ENCODE results near the gene TRABD2A.

DNA sequence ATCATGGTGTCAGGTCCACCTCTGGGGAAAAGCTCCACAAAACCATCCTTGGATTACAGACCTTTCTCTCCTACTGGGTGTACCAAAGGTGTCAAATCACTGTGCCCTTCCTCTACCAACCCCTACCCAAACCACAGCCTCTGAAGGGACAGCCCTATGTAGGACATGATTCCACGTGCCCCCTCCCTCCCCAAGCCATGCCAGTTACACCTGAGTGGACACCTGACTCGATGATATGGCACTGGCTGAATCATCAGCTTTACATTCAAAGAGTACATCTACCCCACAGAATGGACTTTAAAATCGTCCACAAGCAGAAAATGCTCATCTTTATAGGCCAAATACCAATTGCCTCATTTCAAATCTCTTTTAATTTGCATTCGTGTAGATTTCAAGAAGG lies 26.0 kb downstream of the TRABD2A start:
- TF ChIP-seq TAF1 (conservative IDR thresholded peaks at IDR 0.05): no peak
- TF ChIP-seq CTCF (IDR thresholded peaks at IDR 0.05; ENCODE audit: low read depth, low read length, missing input control): no peak
- TF ChIP-seq, protein P1, sequence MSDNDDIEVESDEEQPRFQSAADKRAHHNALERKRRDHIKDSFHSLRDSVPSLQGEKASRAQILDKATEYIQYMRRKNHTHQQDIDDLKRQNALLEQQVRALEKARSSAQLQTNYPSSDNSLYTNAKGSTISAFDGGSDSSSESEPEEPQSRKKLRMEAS (IDR thresholded peaks at IDR 0.05): no peak
- TF ChIP-seq EGR1 (IDR thresholded peaks at IDR 0.05; ENCODE audit: low read depth in 2 of 2): no peak
- no peak for TF ChIP-seq ATF3 (IDR thresholded peaks at IDR 0.05)
- no peak for TF ChIP-seq GABPA (IDR thresholded peaks at IDR 0.05 in 1 of 2, conservative IDR thresholded peaks at IDR 0.05 in 1 of 2)

All from liver (tissue), 3 donors.